Prostate gland (tissue), 2 donors: ENCODE measurements around the gene SLC13A5.

Experiments used
- POLR2A ChIP-seq: fragments of 450-650 bp; IDR thresholded peaks from one replicate; pipeline ENCODE4 v1.6.1; 2016; ENCODE audit warnings: antibody characterized with exemption, mild to moderate bottlenecking
- POLR2AphosphoS5 ChIP-seq: sonication (generic); formaldehyde crosslinking; IDR thresholded peaks from one replicate; pipeline ENCODE4 v1.6.1; 2017; ENCODE audit warnings: antibody characterized with exemption
- TF ChIP-seq, protein P1 (sequence below), 4 experiments: fragments of 200-600 bp in 2 of 4; fragments of 450-650 bp in 2 of 4; sonication (generic) in 2 of 4; IDR thresholded peaks; 1 replicate in 3 of 4; 2 replicates in 1 of 4; pipeline ENCODE4 v1.5.1; 2016 to 2019; ENCODE audit warnings: antibody characterized with exemption in 4 of 4, mild to moderate bottlenecking in 2 of 4, moderate library complexity in 2 of 4

DNA sequence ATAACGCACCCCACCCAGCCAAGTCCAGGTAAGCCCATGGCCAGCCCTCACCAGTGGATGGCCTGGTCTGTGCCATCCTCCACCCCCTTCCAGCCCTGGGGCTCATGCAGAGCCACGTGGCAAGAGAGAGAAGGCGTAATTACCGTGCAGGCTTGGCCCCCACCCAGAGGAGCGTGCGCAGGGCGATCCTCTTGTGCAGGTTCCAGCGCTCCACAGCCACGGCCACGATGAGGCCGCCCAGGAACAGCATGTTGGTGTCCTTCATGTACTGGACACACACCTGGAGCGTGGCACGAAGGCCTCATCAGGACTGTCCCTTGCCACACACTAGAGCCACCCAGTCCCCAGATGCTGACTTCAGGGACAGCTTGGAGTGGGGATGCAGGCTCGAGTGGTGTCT lies 6.7 kb downstream of the SLC13A5 start:
- TF ChIP-seq, protein P1, sequence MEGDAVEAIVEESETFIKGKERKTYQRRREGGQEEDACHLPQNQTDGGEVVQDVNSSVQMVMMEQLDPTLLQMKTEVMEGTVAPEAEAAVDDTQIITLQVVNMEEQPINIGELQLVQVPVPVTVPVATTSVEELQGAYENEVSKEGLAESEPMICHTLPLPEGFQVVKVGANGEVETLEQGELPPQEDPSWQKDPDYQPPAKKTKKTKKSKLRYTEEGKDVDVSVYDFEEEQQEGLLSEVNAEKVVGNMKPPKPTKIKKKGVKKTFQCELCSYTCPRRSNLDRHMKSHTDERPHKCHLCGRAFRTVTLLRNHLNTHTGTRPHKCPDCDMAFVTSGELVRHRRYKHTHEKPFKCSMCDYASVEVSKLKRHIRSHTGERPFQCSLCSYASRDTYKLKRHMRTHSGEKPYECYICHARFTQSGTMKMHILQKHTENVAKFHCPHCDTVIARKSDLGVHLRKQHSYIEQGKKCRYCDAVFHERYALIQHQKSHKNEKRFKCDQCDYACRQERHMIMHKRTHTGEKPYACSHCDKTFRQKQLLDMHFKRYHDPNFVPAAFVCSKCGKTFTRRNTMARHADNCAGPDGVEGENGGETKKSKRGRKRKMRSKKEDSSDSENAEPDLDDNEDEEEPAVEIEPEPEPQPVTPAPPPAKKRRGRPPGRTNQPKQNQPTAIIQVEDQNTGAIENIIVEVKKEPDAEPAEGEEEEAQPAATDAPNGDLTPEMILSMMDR (IDR thresholded peaks at IDR 0.05): no peak
- TF ChIP-seq POLR2A: no peak
- no peak for TF ChIP-seq POLR2AphosphoS5
